ENCODE results near the gene WNT7A. TPM values are rescaled to one million over a fixed set of nuclear protein-coding genes. Genes with fewer than 3 reads are reported as not detected.

WNT7A gene
- total RNA-seq, 2 experiments from 2014 or later, result 0.13 TPM; not detected in 1

DNA sequence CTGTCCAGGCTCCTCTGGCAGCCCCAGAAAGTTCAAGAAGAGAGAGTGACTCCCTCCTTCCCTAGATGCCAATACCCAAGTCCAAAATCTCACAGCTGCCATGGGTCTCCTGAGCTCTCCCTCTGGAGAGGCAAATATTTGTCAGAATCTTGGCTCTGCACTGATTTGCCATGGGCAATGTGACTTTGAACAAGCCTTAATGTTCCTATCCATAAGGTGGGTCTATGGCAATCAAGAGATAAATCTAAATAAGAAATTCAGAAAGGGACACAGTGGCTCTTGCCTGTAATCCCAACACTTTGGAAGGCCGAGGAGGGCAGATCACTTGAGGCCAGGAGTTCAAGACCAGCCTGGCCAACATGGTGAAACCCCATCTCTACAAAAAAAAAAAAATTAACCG is 12.4 kb upstream of the WNT7A start:
- POLR2A ChIA-PET, result interaction anchor here (1.8 to 2.6 kb wide), 2 partner anchors 233 to 286 kb away, joined by 6 to 9 read pairs; partner anchors contain the start of genes CHCHD4, LSM3, TMEM43 and XPC
- Mint-ChIP-seq H3K27me3 (peaks cover 4% of the 10 kb centered on the region), H3K9me3 (no peaks in the 10 kb centered on the region), H3K4me1 (peaks cover 43% of the 10 kb centered on the region), H3K4me3 (no peak overlapping the region), H3K36me3 (ENCODE audit: low read depth) (peaks cover 3% of the 10 kb centered on the region), H3K27ac (no peak overlapping the region)
- CTCF ChIA-PET, result interaction anchor here (1.1 to 14.9 kb wide), 3 partner anchors 12 to 239 kb away, joined by 3 to 327 read pairs (median 6); partner anchors contain the start of gene WNT7A
- no peak for DNase-seq

DNA sequence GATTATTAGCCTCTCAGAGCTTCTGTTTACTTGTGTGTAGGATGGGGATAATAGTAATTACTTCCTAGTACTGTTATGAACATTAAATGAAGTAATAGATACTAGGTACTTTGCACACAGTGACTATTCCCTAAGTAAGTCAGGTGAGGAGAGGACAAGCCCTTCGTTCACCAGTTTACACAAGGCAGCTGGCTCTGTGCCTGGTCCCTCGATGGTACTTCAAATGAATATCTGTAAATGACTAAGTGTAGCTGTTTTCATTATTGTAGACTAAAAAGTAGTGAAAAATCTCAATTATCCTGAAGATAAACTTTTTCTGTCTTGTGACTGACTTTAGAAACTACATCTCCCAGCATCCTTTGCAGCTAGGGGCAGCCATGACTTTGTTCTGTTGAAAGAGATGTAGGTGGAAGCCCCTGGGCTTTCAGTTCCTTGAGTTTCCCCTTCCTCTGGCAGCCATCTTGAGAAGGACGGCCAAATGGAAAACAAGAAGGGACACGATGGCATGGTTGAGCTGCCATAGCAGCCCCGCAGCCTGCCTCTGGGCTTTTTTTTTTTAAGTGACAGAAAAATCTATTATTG is 11.7 kb upstream of the WNT7A start:
- Mint-ChIP-seq H3K27me3 (peaks cover 4% of the 10 kb centered on the region), H3K4me3 (no peak overlapping the region), H3K9me3 (no peaks in the 10 kb centered on the region), H3K27ac (peak overlapping the region; percentile 91), H3K36me3 (ENCODE audit: low read depth) (peaks cover 3% of the 10 kb centered on the region), H3K4me1 (peaks cover 42% of the 10 kb centered on the region)
- POLR2A ChIA-PET, result interaction anchor here (0.9 to 2.6 kb wide), 7 partner anchors 15 to 287 kb away, joined by 3 to 9 read pairs (median 6); partner anchors contain the start of genes CHCHD4, LSM3, TMEM43 and XPC
- DNase-seq, result no peak
- CTCF ChIA-PET, result interaction anchor here (0.9 to 14.9 kb wide), 5 partner anchors 11 to 288 kb away, joined by 3 to 327 read pairs (median 4); partner anchors contain the start of genes LSM3 and WNT7A

DNA sequence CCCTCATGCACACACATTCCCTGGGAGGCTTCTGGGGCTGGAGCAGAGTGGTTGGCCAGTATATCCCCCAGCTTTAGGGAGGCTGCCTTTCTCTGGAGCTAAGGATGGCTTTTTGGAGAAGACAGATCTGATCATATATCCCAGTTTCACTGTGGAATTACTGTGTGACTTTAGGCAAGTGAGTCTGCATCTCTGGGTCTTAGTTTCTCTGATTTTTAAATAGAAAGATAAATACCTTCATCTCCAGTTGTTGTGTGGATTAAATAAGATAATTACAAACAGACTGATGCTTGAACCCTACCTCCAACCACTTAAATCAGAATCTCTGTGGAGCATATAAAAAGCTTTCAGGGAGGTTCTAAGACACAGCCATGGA is 11.1 kb upstream of the WNT7A start:
- H3K27me3 Mint-ChIP-seq, result peaks cover 4% of the 10 kb centered on the region
- H3K9me3 Mint-ChIP-seq, result no peaks in the 10 kb centered on the region
- peaks cover 38% of the 10 kb centered on the region for H3K4me1 Mint-ChIP-seq
- POLR2A ChIA-PET, result interaction anchor here (0.9 to 2.6 kb wide), 9 partner anchors 14 to 411 kb away, joined by 3 to 9 read pairs (median 5); partner anchors contain the start of genes CHCHD4, HDAC11, LSM3 and TMEM43
- H3K36me3 Mint-ChIP-seq (ENCODE audit: low read depth), result peaks cover 3% of the 10 kb centered on the region
- peak overlapping the region; percentile 91 for H3K27ac Mint-ChIP-seq
- CTCF ChIA-PET, result interaction anchor here (0.9 to 14.9 kb wide), 6 partner anchors 10 to 288 kb away, joined by 3 to 327 read pairs (median 4); partner anchors contain the start of genes LSM3 and WNT7A
- H3K4me3 Mint-ChIP-seq, result peak overlapping the region; percentile 18
- no peak for DNase-seq

DNA sequence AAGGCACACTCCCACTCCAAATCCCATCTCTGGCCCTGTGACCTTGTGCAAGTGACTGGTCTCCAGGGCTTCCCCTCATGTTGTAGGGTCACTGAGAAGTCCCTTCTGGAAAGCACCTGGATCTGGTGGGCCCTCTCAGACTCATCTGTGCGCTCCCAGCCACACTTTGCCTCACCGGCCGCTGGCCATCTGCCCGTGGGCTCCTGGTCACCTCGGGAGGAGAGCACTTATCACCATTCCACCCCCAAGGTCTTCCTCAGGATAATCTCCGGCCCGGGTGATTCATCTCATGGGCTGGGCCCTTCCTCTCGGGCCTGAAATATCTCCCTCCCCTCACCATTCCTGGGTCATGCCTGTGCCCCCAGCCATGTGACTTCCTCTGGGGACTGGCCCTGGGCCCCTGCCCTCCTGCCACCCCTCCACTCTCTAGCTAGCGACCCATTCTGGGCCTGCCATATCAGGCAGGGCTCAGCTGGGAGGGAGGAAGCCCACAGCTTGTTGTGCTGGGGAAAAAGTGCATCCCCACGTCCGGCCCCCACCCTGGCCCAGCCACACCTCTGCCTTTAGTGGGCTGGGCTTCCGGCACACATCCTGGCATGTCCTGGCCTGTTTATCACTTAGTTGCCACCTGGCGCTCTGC is 10.6 kb upstream of the WNT7A start:
- Mint-ChIP-seq H3K4me3 (peak overlapping the region; percentile 18), H3K9me3 (no peaks in the 10 kb centered on the region), H3K27me3 (peaks cover 4% of the 10 kb centered on the region), H3K27ac (peak overlapping the region; percentile 91), H3K36me3 (ENCODE audit: low read depth) (peaks cover 3% of the 10 kb centered on the region), H3K4me1 (peaks cover 33% of the 10 kb centered on the region)
- ChIA-PET POLR2A (interaction anchor here (0.9 to 2.6 kb wide), 7 partner anchors 13 to 411 kb away, joined by 3 to 9 read pairs (median 6); partner anchors contain the start of genes CHCHD4, HDAC11, LSM3 and TMEM43), CTCF (interaction anchor here (0.9 to 14.9 kb wide), 3 partner anchors 24 to 289 kb away, joined by 4 to 327 read pairs (median 5); partner anchors contain the start of gene LSM3)
- peak; percentile 77 for DNase-seq

DNA sequence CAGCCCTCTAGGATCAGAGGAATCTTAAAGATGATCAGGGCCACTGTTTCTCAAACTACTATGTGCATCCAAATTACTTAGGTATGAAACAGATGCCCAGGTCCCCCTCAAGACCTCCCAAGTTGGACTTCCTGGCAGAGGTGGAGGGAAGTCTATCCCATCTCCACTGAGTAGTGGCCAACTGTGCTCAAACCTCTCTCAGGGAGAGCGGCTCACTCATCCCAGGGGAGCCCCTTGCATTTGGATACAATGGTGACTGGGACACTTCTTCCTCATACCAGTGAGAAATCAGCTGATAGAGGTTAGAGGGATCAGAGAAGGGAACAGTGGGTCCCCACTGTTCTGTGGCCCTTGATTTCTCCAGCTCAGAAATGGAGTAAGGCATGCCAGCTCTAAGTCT is 8.7 kb upstream of the WNT7A start:
- H3K27ac Mint-ChIP-seq, result no peak overlapping the region
- ChIA-PET POLR2A (no interaction called here), CTCF (interaction anchor here (14.9 kb wide), 1 partner anchor 235 kb away, joined by 327 read pairs; no protein-coding TSS in a partner anchor)
- H3K4me1 Mint-ChIP-seq, result peaks cover 25% of the 10 kb centered on the region
- DNase-seq, result no peak
- peaks cover 16% of the 10 kb centered on the region for H3K27me3 Mint-ChIP-seq
- no peaks in the 10 kb centered on the region for H3K9me3 Mint-ChIP-seq
- no peak overlapping the region for H3K4me3 Mint-ChIP-seq
- H3K36me3 Mint-ChIP-seq (ENCODE audit: low read depth), result peaks cover 3% of the 10 kb centered on the region

DNA sequence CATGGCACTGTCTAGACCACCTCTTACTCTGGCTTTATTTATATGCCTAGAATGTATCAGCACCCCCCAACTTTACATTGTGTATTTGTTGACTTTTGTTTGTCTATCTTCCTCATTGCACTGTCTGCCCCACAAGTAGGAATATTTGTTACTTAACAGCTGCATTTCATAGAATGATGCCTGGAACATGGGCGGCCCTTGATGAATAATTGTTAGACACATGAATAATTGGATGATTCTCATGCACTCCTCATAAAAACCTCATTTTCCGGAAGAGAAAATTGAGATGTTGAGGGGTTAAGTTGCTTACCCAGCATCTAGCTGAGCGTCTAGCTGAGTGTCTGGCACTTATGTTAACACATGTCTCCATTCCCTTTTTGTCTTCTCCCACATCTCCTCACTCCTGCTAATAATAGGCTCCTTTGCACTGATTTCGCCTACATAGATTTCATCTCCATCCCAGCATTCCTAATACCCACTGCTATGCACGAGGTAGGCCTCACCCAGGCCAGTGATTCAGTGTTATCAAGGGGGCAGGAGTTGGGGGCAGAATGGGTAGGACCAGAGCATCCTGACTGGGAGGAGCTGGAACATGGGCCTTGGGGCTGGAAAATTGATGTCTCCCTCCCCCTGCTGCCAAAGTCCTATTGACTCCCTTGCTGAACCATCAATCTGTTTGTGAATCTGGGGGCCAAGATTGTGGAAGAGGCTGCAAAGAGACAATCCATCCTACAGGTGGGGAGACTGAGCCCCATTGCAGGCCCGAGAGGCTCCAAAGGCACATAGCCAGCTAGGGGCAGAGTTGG is 7.8 kb upstream of the WNT7A start:
- Mint-ChIP-seq H3K4me3 (no peak overlapping the region), H3K27me3 (peaks cover 25% of the 10 kb centered on the region), H3K4me1 (peaks cover 25% of the 10 kb centered on the region), H3K27ac (no peak overlapping the region), H3K36me3 (ENCODE audit: low read depth) (peaks cover 3% of the 10 kb centered on the region), H3K9me3 (no peaks in the 10 kb centered on the region)
- DNase-seq, result no peak
- ChIA-PET POLR2A (interaction anchor here (1.4 kb wide), 1 partner anchor 20 kb away, joined by 3 read pairs; no protein-coding TSS in a partner anchor), CTCF (interaction anchor here (2.4 to 14.9 kb wide), 2 partner anchors 9 to 235 kb away, joined by 15 to 327 read pairs; no protein-coding TSS in a partner anchor)

DNA sequence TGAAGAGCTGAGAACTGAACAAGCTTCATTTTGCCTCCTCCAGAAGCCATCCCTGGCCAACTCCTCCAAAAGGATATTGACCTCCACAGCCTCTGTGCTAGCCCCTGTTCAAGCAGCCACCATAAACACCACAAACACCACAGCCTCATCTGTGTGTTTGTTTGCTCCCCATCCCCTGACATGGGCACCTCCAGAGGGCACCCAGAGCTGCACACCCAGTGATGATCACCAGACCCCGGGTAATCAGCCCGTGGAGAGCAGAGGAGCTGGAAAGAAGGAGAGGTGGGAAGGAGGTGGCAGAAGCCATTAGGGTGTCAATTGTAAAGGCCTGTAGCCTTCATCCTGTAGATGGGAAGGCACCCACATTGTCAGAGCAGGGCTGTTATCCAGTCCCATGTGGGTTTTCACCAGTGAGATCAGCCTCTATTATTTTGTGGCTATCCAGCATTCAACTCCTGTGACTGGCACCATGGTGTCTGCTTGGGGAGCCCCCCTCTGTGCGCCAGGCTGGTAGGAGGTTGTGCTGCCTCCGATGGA is 6.8 kb upstream of the WNT7A start:
- peaks cover 35% of the 10 kb centered on the region for H3K27me3 Mint-ChIP-seq
- H3K27ac Mint-ChIP-seq, result no peak overlapping the region
- DNase-seq, result no peak
- ChIA-PET POLR2A (interaction anchor here (1.4 kb wide), 1 partner anchor 19 kb away, joined by 3 read pairs; no protein-coding TSS in a partner anchor), CTCF (interaction anchor here (2.4 to 14.9 kb wide), 2 partner anchors 10 to 234 kb away, joined by 15 to 327 read pairs; no protein-coding TSS in a partner anchor)
- no peak overlapping the region for H3K4me3 Mint-ChIP-seq
- H3K36me3 Mint-ChIP-seq (ENCODE audit: low read depth), result peaks cover 3% of the 10 kb centered on the region
- H3K9me3 Mint-ChIP-seq, result no peaks in the 10 kb centered on the region
- peaks cover 22% of the 10 kb centered on the region for H3K4me1 Mint-ChIP-seq

DNA sequence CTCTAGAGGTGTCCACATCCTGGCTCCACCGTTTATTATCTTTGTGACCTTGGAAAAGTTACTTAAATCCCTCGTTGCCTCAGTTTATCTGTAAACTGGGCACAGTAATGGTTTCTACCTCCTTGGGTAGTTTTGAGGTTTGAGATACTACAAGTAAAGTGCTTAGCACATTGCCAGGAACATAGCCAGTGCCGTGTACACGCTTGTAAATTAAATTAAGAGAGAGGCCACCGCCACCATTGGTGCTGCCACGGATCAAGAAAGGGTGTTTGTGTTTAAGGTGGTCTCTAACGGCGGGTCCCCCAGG is 5.8 kb upstream of the WNT7A start:
- CTCF ChIA-PET, result interaction anchor here (0.8 to 14.9 kb wide), 7 partner anchors 11 to 554 kb away, joined by 3 to 327 read pairs (median 3); no protein-coding TSS in a partner anchor
- H3K4me3 Mint-ChIP-seq, result no peak overlapping the region
- peaks cover 12% of the 10 kb centered on the region for H3K4me1 Mint-ChIP-seq
- peaks cover 44% of the 10 kb centered on the region for H3K27me3 Mint-ChIP-seq
- DNase-seq, result no peak
- no peak overlapping the region for H3K27ac Mint-ChIP-seq
- H3K9me3 Mint-ChIP-seq, result no peaks in the 10 kb centered on the region
- POLR2A ChIA-PET, result no interaction called here
- H3K36me3 Mint-ChIP-seq (ENCODE audit: low read depth), result peaks cover 1% of the 10 kb centered on the region

DNA sequence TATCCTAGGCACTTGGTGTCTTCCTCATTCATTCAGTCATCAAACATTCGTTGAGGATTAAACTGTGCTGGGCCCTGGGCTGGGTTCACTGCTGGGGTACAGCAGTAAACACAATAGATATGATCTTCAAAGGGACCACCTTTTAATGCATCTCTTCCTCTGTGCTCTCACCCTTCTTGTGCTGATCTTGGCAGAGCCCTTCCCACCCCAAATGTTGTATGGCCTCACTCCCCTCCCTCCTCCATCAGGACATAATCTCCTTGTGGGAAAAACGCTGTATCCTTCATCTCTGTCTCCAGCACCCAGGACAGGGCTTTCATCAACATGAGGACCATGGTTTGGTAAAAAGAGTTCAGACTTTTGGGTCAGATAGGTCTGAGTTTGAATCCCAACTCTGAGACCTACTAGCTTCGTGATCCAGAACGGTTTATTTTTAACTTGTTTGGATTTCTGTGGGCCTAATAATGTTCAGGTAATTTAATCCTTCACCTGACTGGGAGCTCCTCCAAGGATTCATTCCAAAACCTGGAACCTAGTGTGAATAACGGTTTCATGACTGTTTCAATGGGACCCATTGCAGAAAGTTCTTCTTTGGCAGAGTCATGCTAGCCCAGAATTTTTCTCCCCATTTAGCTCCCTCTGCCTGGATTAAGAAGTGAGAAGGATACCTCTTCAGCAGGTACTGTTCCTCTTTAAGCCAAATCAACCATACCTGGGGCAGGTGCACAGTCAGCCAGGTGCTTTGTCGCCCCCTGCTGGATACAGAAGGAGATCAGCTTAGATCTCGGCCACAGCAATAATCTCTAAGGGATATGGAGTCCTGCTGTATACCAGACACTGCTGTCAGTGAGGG is 5.2 kb upstream of the WNT7A start:
- H3K4me3 Mint-ChIP-seq, result no peak overlapping the region

DNA sequence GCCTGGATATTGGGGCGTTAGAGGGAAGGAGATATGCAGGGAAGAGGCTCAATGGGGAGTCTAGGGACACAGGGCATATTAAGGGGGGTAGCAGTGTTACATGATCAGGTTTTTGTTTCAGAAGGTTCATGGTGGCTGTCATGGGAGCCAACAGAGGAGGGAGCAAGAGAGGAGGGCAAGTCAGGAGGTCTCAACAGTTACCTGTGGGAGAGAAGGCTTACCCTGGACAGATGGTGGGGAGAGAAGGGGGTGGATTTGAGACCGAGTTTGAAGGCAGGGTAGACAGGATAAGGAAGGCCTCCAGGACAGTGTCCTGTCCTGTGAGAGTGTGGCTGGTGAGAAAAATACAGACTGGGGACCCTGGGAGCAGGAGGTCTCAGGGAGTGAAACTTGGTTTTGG is 3.8 kb upstream of the WNT7A start:
- no peak for DNase-seq
- ChIA-PET POLR2A (no interaction called here), CTCF (interaction anchor here (14.9 kb wide), 1 partner anchor 231 kb away, joined by 327 read pairs; no protein-coding TSS in a partner anchor)
- Mint-ChIP-seq H3K36me3 (ENCODE audit: low read depth) (no peaks in the 10 kb centered on the region), H3K4me3 (no peak overlapping the region), H3K9me3 (no peaks in the 10 kb centered on the region), H3K4me1 (peaks cover 7% of the 10 kb centered on the region), H3K27ac (no peak overlapping the region), H3K27me3 (peaks cover 55% of the 10 kb centered on the region)

More for the DNA sequence above, 5.2 kb upstream of the WNT7A start:
- ChIA-PET POLR2A (interaction anchor here (0.6 kb wide), 1 partner anchor 231 kb away, joined by 3 read pairs; no protein-coding TSS in a partner anchor), CTCF (interaction anchor here (0.8 to 14.9 kb wide), 9 partner anchors 12 to 554 kb away, joined by 3 to 327 read pairs (median 3); no protein-coding TSS in a partner anchor)
- peak; percentile 72 for DNase-seq
- no peaks in the 10 kb centered on the region for H3K36me3 Mint-ChIP-seq (ENCODE audit: low read depth)
- peaks cover 6% of the 10 kb centered on the region for H3K4me1 Mint-ChIP-seq
- no peaks in the 10 kb centered on the region for H3K9me3 Mint-ChIP-seq
- peaks cover 46% of the 10 kb centered on the region for H3K27me3 Mint-ChIP-seq
- no peak overlapping the region for H3K27ac Mint-ChIP-seq

DNA sequence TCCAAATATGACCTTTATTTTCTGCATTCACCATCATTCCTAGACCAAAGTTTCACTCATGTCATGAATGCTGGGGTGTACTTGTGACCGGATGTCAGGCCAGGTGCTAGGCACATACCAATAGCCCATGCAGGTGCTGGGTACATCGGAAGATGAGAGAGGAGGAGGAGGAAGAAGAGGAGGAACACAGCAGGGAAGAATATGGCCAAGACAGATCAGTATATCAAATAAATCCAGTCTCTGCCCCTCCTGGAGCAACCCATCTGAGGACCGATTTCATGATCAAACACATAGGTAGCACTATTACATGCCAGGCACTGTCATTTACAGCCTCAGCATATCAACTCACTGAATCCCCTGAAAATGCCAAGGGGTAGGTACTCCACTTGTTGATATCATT is 3.0 kb upstream of the WNT7A start:
- DNase-seq, result no peak
- Mint-ChIP-seq H3K27ac (no peak overlapping the region), H3K4me3 (no peak overlapping the region), H3K27me3 (peaks cover 61% of the 10 kb centered on the region), H3K36me3 (ENCODE audit: low read depth) (no peaks in the 10 kb centered on the region), H3K9me3 (no peaks in the 10 kb centered on the region), H3K4me1 (peaks cover 8% of the 10 kb centered on the region)
- ChIA-PET CTCF (interaction anchor here (14.9 kb wide), 1 partner anchor 230 kb away, joined by 327 read pairs; no protein-coding TSS in a partner anchor), POLR2A (no interaction called here)
